ENCODE results near the gene KLK2.

KLK2 gene

DNA sequence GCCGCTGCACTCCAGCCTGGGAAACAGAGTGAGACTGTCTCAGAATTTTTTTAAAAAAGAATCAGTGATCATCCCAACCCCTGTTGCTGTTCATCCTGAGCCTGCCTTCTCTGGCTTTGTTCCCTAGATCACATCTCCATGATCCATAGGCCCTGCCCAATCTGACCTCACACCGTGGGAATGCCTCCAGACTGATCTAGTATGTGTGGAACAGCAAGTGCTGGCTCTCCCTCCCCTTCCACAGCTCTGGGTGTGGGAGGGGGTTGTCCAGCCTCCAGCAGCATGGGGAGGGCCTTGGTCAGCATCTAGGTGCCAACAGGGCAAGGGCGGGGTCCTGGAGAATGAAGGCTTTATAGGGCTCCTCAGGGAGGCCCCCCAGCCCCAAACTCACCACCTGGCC lies at the start of gene KLK2:
Gene KLK2 (plus strand): TSS at position 384 of the 400 bp plus-strand sequence. CDS start 35 bp downstream, outside the sequence.
- no peak for DNase-seq
- ATAC-seq: no peak

DNA sequence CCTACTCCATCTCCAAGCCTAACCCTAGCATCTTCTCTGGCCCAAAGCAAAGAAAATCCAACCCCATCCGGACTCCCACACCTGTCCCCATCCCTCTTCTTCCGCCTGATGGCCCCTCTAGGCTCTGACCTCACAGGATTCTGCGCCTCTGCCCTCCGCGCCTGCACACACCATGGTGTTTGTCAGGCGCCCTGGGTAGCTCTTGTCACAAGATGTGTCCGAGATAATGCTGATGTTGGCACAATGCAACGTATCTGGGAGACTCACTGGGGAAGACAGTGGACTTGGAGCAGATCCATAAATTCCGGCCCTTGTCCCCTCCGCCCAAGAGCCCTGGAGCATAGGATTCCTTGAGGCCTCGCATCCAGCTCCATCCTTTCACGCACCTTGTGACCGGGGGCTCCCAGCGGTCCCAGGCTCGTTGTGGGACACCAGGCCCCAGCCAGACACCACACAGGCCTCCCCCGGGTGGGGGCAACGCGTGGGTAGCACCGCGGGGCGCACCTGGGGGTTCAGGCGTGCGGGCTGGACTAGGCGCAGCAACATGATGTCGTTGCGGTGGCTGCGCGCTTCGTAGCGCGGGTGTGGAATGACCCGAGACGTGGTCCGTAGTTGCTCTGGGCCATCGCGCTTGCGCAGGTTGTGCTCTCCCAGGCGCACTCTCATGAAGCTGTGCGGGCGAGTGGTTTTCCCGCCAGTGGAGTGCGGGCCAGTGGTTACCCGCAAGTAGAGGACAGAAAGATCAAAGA lies 46.6 kb upstream of the KLK2 start:
- ATAC-seq (no peak), DNase-seq (no peak)

GRCh38 chr19:50827476-50827875 lies 45.8 kb upstream of the KLK2 start:
- no peak for DNase-seq

DNA sequence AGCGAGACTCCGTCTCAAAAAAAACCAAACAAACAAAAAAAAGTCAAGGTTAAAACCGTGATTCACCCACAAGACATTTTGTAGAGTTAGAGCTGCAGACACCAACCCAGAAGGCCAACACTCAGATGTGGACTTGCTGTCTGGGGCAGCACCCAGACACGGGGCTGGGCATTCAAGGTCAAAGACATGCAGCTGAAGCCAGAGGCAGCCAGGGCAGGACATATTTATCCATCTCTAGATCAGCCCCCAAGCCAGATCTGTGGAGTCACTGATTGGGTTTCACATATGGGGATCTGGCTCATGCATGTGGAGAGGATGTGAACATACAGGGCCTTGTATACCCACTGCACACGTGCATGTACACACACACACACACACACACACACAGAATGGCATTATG lies 43.4 kb upstream of the KLK2 start:
- ATAC-seq (no peak), DNase-seq (no peak)

More at GRCh38 chr19:50827476-50827875, 45.8 kb upstream of the KLK2 start:
- no peak for ATAC-seq

- ATAC-seq (peak; percentile 30), DNase-seq (no peak)
These were observed 42.8 kb upstream of the KLK2 start for GRCh38 chr19:50830266-50831025.

GRCh38 chr19:50831026-50831396 lies 42.2 kb upstream of the KLK2 start:
- ATAC-seq: no peak
- DNase-seq: no peak

- DNase-seq (no peak), ATAC-seq (no peak)
These were observed 40.6 kb upstream of the KLK2 start for GRCh38 chr19:50832666-50833065.

DNA sequence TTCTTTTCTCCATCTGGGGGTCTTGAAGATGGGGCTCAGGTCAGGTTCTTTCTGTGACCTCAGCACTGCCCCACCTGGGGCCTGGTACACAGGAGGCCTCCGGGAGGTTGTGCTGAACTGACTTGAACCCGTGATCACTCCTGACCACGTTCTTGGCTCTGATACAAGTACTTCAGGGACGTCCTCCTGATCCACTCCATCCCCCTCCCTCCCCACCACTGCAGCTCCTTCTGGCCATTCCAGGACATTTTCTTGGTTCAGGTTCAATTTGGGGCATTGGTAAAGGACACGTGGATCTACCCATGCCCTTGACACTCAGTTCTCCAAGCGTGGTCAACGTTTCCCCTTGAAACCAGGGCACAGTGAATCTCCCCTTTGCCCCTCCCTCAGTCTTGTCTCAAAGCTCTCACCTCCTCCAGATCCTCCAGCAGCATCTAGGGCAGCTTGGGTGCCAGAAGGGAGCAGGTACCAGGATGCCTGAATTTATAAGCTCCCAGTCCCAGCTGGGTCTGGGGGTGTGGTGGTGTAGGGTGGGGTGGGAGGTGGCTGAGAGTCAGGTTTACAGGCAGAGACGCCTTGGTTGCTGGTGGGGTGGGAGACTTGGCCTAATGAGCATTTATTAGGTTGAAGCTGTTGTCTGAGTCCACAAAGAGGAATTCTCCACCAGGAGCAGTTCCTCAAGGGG lies 40.0 kb upstream of the KLK2 start, which contains the start of gene KLK15:
Gene KLK15 (minus strand): TSS at position 458 of the 685 bp plus-strand sequence. CDS start 2,082 bp downstream, outside the sequence.
- DNase-seq (no peak), ATAC-seq (no peak)

DNA sequence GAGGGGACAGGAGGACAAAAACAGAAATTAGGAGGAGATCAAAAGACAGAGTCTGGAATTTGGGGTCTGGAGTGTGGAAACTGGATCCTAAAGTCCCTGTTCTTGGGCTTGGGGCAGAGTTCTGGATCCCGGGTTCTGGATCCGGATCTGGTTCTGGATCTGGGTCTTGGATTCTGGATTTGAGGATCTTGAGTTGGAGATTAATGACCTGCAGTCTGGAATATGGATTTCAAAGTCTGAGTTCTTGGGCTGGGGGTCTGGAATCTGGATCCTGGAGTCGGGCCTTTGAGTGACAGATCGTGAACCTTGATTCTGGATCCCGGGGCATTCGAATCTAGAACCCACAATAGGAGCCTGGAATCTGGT lies 39.5 kb upstream of the KLK2 start:
- DNase-seq (no peak), ATAC-seq (no peak)

- DNase-seq (no peak), ATAC-seq (no peak)
These were observed 38.0 kb upstream of the KLK2 start for GRCh38 chr19:50835103-50835784.

DNA sequence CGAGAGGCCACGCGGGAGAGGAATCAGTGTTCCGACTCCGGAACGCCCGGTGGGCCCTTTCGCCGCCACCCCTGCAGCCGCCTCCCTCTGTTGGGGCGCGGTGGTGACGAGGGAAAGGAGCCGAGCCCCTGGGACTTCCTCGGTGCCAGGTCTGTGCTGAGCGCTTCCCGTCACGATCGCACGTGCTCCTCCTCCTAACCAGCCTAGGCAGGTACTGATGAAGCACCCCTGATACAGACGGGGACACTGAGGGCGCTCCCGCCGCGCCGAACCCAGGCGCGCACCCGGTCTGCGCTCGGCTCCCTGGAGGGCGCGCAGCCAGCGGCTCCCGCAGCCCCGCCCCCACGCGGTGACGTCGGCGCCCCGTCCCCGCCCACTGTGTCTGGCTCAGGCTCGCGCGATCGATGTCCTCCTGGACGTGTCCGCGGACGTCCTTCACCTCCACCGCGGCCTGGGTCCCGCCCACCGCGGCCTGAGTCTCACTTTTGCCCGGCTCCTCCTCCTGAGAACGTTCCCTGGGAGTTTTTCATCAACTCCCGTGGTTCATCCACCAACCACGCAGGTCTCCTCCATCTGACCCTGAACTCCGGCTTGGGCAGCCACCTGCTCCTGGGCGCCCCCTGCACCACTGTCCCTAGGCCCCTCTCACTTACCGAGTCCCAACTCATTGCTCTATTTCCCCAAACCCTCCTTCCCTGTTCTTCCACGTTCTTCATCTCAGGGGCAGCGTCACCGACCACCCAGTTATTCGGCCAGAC lies 37.3 kb upstream of the KLK2 start:
- DNase-seq: peak; percentile 86
- peak; percentile 89 for ATAC-seq

DNA sequence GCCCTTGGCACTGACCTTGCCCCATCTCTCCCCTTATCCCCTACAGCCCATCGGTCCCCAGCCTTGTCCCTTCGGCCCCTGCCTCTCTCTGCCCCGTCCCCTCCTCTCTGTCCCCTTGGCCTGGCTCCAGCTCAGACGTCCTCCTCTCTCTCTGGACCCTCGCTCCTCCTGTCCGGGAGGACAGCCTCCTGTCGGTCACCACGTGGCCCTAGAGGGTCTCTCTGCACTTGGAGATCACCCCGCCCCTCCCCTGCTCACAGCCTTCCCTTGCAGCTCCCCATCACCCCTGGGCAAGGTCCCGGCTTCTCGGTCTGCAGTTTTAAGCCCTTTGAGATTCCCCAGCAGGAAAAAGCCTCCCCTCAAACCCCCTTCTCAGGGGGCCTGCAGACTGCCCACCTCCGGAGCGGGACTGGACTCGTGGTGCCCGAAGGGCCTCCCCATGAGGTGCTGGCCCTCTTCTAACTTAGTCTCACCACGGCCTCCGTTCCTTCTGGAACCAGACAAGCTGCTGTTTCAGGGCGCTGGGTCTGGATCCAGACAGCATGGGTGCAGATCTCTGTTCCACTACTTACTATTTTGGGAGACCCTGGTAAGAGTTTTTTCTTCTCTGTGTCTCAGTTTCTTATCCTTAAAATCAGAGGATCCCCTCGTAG lies 36.6 kb upstream of the KLK2 start:
- no peak for ATAC-seq
- DNase-seq: no peak

GRCh38 chr19:50837300-50837699 lies 35.9 kb upstream of the KLK2 start:
- DNase-seq (no peak), ATAC-seq (no peak)

- no peak for DNase-seq
- ATAC-seq: no peak
These were observed 35.0 kb upstream of the KLK2 start for GRCh38 chr19:50838239-50838638.

DNA sequence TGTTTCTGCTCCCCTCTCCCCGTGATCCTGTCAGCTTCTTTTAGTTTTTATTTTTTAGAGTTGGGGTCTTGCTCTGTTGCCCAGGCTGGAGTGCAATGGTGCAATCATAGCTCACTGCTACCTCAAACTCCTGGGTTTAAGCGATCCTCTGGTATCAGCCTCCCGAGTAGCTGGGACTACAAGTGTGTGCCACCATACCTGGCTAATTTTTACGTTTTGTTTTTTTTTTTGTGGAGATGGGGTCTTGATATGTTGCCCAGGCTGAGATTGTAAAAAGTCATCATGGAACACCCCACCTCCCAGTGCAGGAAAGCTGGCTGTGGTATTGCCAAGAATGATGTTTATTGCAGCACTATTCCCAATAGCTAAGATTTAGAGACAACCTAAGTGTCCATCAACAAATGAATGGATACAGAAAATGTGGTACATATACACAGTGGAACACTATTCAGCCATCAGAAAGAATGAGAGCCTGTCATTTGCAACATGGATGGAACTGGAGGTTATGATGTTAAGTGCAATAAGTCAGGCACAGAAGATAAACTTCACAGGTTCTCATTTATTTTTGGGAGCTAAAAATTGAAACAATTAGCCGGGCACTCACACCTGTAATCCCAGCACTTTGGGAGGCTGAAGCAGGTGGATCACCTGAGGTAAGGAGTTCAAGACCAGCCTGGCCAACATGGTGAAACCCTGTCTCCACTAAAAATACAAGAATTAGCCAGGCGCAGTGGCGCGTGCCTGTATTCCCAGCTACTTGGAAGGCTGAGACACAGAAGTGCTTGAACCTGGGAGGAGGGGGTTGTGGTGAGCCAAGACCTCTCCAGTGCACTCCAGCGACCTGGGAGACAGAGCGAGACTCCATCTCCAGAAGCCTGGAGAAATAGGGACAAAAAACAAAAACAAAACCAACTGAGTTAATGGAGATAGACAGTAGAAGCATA lies 33.3 kb upstream of the KLK2 start:
- DNase-seq: no peak
- no peak for ATAC-seq

DNA sequence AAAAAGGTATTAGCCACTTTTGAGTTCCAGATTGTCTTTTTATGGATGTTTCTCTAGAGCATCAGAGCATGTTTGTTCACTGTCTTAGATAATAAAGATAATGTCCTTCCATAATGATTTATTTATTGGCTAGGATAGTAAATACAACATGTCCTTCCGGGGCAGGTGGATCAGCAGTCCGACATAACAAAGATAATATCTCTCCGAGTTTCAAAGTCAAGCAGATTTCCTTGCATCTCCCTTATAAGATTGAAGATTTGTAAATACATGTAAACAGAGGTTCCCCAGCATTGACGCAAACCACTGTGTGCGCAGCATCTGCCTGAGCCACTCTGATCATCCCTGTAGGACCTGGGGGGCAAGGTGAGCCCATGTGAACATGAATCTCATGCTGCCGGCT lies 31.1 kb upstream of the KLK2 start:
- no peak for ATAC-seq
- DNase-seq: no peak

DNA sequence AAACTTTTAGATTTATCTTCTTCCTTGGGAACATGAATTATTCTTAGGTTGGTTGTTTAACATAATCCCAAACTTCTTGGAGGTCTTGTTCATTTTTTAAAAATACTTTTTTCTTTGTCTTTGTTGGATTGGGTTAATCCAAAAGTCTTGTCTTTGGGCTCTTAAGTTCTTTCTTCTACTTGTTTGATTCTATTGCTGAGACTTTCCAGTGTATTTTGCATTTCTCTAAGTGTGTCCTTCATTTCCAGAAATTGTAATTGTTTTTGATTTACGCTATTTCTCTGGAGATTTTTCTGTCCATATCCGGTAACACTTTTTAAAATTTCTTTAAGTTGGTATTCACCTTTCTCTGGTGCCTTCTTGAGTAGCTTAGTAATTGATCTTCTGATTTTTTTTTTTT lies 30.0 kb upstream of the KLK2 start:
- DNase-seq (no peak), ATAC-seq (no peak)

GRCh38 chr19:50843701-50844221 lies 29.5 kb upstream of the KLK2 start:
- DNase-seq (no peak), ATAC-seq (no peak)

DNA sequence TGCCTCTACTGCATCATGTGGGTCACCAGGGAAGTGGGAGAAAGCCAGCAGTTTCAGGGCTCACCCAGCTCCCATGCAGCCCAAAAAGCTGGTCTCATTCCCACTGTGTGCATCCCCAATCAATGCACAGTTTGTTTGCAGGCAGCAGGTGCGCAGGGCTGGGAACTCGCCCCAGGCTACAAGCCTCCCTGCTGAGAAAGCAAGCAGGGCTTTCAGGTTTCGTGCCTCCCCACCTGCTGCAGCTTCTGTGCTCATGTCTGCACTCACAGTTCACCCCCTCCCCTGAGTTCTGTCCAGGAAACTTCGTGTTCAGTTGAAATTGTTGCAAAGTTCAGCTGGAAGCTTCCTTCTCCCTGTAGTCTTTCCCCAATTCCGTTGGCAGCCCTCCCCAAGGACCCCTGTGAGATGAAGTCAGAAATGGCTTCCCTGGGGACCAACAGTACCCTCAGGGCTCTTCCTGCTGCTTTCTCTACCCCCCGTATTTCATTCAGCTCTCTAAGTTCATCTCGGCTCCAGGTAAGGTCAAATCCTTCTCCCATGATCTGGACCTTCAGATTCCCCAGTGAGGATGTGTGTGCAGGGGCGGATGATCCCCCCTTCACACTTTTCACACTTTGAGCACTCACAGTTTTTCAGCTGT lies 28.8 kb upstream of the KLK2 start:
- DNase-seq (no peak), ATAC-seq (no peak)

Data from stimulated activated naive CD8-positive, alpha-beta T cell treated with anti-CD3 and anti-CD28 coated beads, Interleukin-15, Interleukin-2, amounts not matched to agents 100 U/mL and 50 U/mL, for 24 hours (primary cell).